ENCODE results near the gene DST.
"Not testable (repeated sequence)": the region's sequence is repeated elsewhere in the genome, so short reads cannot be mapped to it uniquely, and the experiment has no call there.

Gene DST

GRCh38 chr6:56570413-56571359 lies 72.0 kb downstream of the DST start:
- no peak for DNase-seq

GRCh38 chr6:56567501-56567900 lies 75.2 kb downstream of the DST start:
- no peak for DNase-seq

GRCh38 chr6:56562730-56563129 lies 80.0 kb downstream of the DST start:
- DNase-seq, result not testable (repeated sequence)

- DNase-seq, result no peak
Observed at GRCh38 chr6:56556751-56557540, 85.7 kb downstream of the DST start.

- DNase-seq, result no peak
Observed at GRCh38 chr6:56555438-56555872, 87.2 kb downstream of the DST start.

GRCh38 chr6:56552187-56553130 lies 90.2 kb downstream of the DST start:
- no peak for DNase-seq

- DNase-seq, result no peak
Observed at GRCh38 chr6:56551409-56552120, 91.1 kb downstream of the DST start.

- no peak for DNase-seq
Observed at GRCh38 chr6:56550301-56550700, 92.4 kb downstream of the DST start.

- no peak for DNase-seq
Observed at GRCh38 chr6:56549014-56549413, 93.7 kb downstream of the DST start.

- no peak for DNase-seq
Observed at GRCh38 chr6:56547687-56548086, 95.0 kb downstream of the DST start.

GRCh38 chr6:56542364-56543331 lies 100.0 kb downstream of the DST start:
- peak; percentile 63 for DNase-seq

GRCh38 chr6:56541741-56542360 lies 100.8 kb downstream of the DST start:
- no peak for DNase-seq

- no peak for DNase-seq
Observed at GRCh38 chr6:56541030-56541600, 101.6 kb downstream of the DST start.

- DNase-seq, result no peak
Observed at GRCh38 chr6:56540232-56541029, 102.3 kb downstream of the DST start.

GRCh38 chr6:56539527-56540105 lies 103.1 kb downstream of the DST start:
- no peak for DNase-seq

GRCh38 chr6:56538851-56539250 lies 103.8 kb downstream of the DST start:
- DNase-seq, result no peak

GRCh38 chr6:56537223-56537770 lies 105.4 kb downstream of the DST start:
- DNase-seq, result no peak

GRCh38 chr6:56536536-56536935 lies 106.2 kb downstream of the DST start:
- DNase-seq, result no peak

Data from CD4-positive, alpha-beta T cell treated with Interleukin-21 for 1 hour (primary cell).